ENCODE results near the gene PIK3C3. TPM values are rescaled to one million over a fixed set of nuclear protein-coding genes. Genes with fewer than 3 reads are reported as not detected.

The PIK3C3 gene
- polyA plus RNA-seq, 1 of the 3 experiments (the other 2 are of a cell fraction): 26.9 TPM

GRCh38 chr18:41933778-41934177, 21.3 kb upstream of the PIK3C3 start:
- Histone ChIP-seq H3K27ac (ENCODE audit: low read depth in 2 of 2, low read length in 1 of 2) (no peak overlapping the region), H3K4me2 (no peak overlapping the region), H4K20me1 (ENCODE audit: insufficient read depth) (no peaks in the 10 kb centered on the region), H3K4me1 (ENCODE audit: control insufficient read depth in 1 of 2, insufficient read depth in 2 of 2, low read depth in 1 of 2, low read length in 1 of 2) (peaks cover 0 to 30% of the 10 kb centered on the region in 2 experiments; a peak in 2 of 4 replicates), H3K9me2 (no peaks in the 10 kb centered on the region), H3K79me2 (ENCODE audit: insufficient read depth) (no peaks in the 10 kb centered on the region), H3K36me3 (replicated peaks in 1 of 2; ENCODE audit: control insufficient read depth in 1 of 2, insufficient read depth in 2 of 2, low read length in 1 of 2) (no peaks in the 10 kb centered on the region), H2AFZ (ENCODE audit: low read depth) (no peak overlapping the region), H3K9ac (no peak overlapping the region), H3K9me3 (no peaks in the 10 kb centered on the region), H3K27me3 (ENCODE audit: insufficient read depth) (no peaks in the 10 kb centered on the region), H3K4me3 (ENCODE audit: low read depth in 2 of 2, low read length in 1 of 2) (no peak overlapping the region), H3F3A (replicated peaks; ENCODE audit: insufficient read depth) (peaks cover 10% of the 10 kb centered on the region)
- no peak for TF ChIP-seq GATA2 (CRISPR knock-in tag; IDR thresholded peaks at IDR 0.05)
- TF ChIP-seq MXI1 (IDR thresholded peaks at IDR 0.05; ENCODE audit: low read depth, low read length): no peak
- TF ChIP-seq RAD21 (IDR thresholded peaks at IDR 0.05; ENCODE audit: low read length): no peak
- TF ChIP-seq FOXM1 (IDR thresholded peaks at IDR 0.05; ENCODE audit: low read depth): no peak
- no peak for TF ChIP-seq USF1 (IDR thresholded peaks at IDR 0.05; ENCODE audit: borderline replicate concordance, low read depth)
- no peak for TF ChIP-seq RXRA (IDR thresholded peaks at IDR 0.05; ENCODE audit: borderline replicate concordance, low read depth)
- TF ChIP-seq SIN3A (IDR thresholded peaks at IDR 0.05; ENCODE audit: borderline replicate concordance, low read depth, low read length): no peak
- no peak for TF ChIP-seq MAX (IDR thresholded peaks at IDR 0.05; ENCODE audit: low read depth)
- no peak for TF ChIP-seq REST (IDR thresholded peaks at IDR 0.05; ENCODE audit: low read depth, low read length)
- DNase-seq: no peak
- 100% methylated on average over 1 of the region's 4 CpGs for WGBS (ENCODE audit: low lambda C conversion rate)
- ChIA-PET CTCF (no interaction called here), POLR2A (no interaction called here)

- peak overlapping the region; percentile 12; the same call in 1 of the 2 replicates for H3K9ac ChIP-seq
- no peaks in the 10 kb centered on the region for H4K20me1 ChIP-seq (ENCODE audit: insufficient read depth)
- no peaks in the 10 kb centered on the region for H3K9me2 ChIP-seq
- H3K27me3 ChIP-seq (ENCODE audit: insufficient read depth): no peaks in the 10 kb centered on the region
- H3K4me3 ChIP-seq (ENCODE audit: low read depth in 2 of 2, low read length in 1 of 2): no peak overlapping the region
- peaks cover 34% of the 10 kb centered on the region for H3F3A ChIP-seq (replicated peaks; ENCODE audit: insufficient read depth)
- H3K27ac ChIP-seq (ENCODE audit: low read depth in 2 of 2, low read length in 1 of 2): peak overlapping the region in 1 of 2 experiments; percentile 37; a peak in 1 of 4 replicates
- H3K4me1 ChIP-seq (ENCODE audit: control insufficient read depth in 1 of 2, insufficient read depth in 2 of 2, low read depth in 1 of 2, low read length in 1 of 2): peaks cover 0 to 55% of the 10 kb centered on the region in 2 experiments; a peak in 2 of 4 replicates
- H2AFZ ChIP-seq (ENCODE audit: low read depth): peak overlapping the region; percentile 83
- 28% methylated on average over 2 of the region's 2 CpGs for WGBS (ENCODE audit: low lambda C conversion rate)
- TF ChIP-seq SIN3A (IDR thresholded peaks at IDR 0.05; ENCODE audit: borderline replicate concordance, low read depth, low read length) (no peak), ZBTB33 (IDR thresholded peaks at IDR 0.05; ENCODE audit: borderline replicate concordance, low read depth) (no peak), NRF1 (IDR thresholded peaks at IDR 0.05; ENCODE audit: low read depth, low read length) (no peak), RCOR1 (IDR thresholded peaks at IDR 0.05; ENCODE audit: low read length) (no peak), FOSL2 (IDR thresholded peaks at IDR 0.05; ENCODE audit: borderline replicate concordance, low read depth) (no peak), RAD21 (IDR thresholded peaks at IDR 0.05; ENCODE audit: low read length) (no peak), MEF2A (IDR thresholded peaks at IDR 0.05; ENCODE audit: borderline replicate concordance, low read depth) (no peak), TEAD4 (IDR thresholded peaks at IDR 0.05; ENCODE audit: borderline replicate concordance, insufficient read depth) (no peak), TCF12 (IDR thresholded peaks at IDR 0.05) (no peak), GATA2 (CRISPR knock-in tag; IDR thresholded peaks at IDR 0.05) (no peak), USF2 (IDR thresholded peaks at IDR 0.05; ENCODE audit: borderline replicate concordance, low read depth, low read length) (no peak), USF1 (IDR thresholded peaks at IDR 0.05; ENCODE audit: borderline replicate concordance, low read depth) (no peak)
- H3K4me2 ChIP-seq: no peak overlapping the region
- CTCF ChIA-PET: no interaction called here
- no peaks in the 10 kb centered on the region for H3K36me3 ChIP-seq (replicated peaks in 1 of 2; ENCODE audit: control insufficient read depth in 1 of 2, insufficient read depth in 2 of 2, low read length in 1 of 2)
- POLR2A ChIA-PET: no interaction called here
- DNase-seq: no peak
- no peaks in the 10 kb centered on the region for H3K79me2 ChIP-seq (ENCODE audit: insufficient read depth)
- H3K9me3 ChIP-seq: no peaks in the 10 kb centered on the region
These were observed 18.4 kb upstream of the PIK3C3 start for GRCh38 chr18:41936471-41937134.

Data from SK-N-SH (cell line).